K562 (cell line): ENCODE measurements around the gene DNMT1. TPM values are rescaled to one million over a fixed set of nuclear protein-coding genes. Genes with fewer than 3 reads are reported as not detected.

Source experiments
- C11orf30 ChIP-seq: fragments of 450-650 bp; IDR thresholded peaks from 2 replicates; pipeline ENCODE4 v1.6.1; 2016; ENCODE audit warnings: low read depth, mild to moderate bottlenecking
- CEBPG ChIP-seq, 3 experiments: fragments of 200-800 bp in 1 of 3; sonication (Bioruptor generic) in 1 of 3; sonication (generic) in 1 of 3; formaldehyde crosslinking in 1 of 3; IDR thresholded peaks in 2 of 3; conservative IDR thresholded peaks in 1 of 3; 2 replicates each; pipeline versions ENCODE4 v1.6.1 to v1.8.0; 2016 to 2022; ENCODE audit warnings: missing compliant biosample characterization in 2 of 3, missing genetic modification characterization in 2 of 3, mild to moderate bottlenecking in 1 of 3, missing genetic modification reagents in 1 of 3
- HDAC1 ChIP-seq, 2 experiments: fragments of 450-650 bp; IDR thresholded peaks; 2 replicates each; pipeline ENCODE4 v1.6.1; 2016 to 2017; ENCODE audit warnings: inconsistent platforms in 1 of 2, mild to moderate bottlenecking in 1 of 2, moderate library complexity in 1 of 2
- KDM5B ChIP-seq: fragments of 200-600 bp; sonication (generic); IDR thresholded peaks from 2 replicates; pipeline ENCODE4 v1.6.1; 2012; ENCODE audit warnings: low read depth, mild to moderate bottlenecking, moderate library complexity, low read length, control low read depth, inconsistent platforms; ENCODE audit not compliant: insufficient replicate concordance
- MTA1 ChIP-seq: fragments of 450-650 bp; IDR thresholded peaks from 2 replicates; pipeline ENCODE4 v1.6.1; 2017; ENCODE audit warnings: borderline replicate concordance
- ZBTB1 ChIP-seq: sonication (generic); formaldehyde crosslinking; IDR thresholded peaks from 2 replicates; pipeline ENCODE4 v1.8.1; 2023; ENCODE audit warnings: missing genetic modification reagents, low read depth, mild to moderate bottlenecking, borderline replicate concordance
- ZNF324 ChIP-seq: fragments of 250-450 bp; sonication (Bioruptor Pico); IDR thresholded peaks from 2 replicates; pipeline ENCODE4 v1.4.0; 2020; ENCODE audit warnings: mild to moderate bottlenecking
- polyA plus RNA-seq, 8 experiments: library from polyadenylated mRNA; depleted of rRNA in 4 of 8; stranded (reverse) in 5 of 8; unstranded in 3 of 8; fragments of >200 nt; fragmentation: Nextera tagmentation in 2 of 8; fragmentation: Illumina TruSeq in 1 of 8; extraction: Ambion mirVana in 2 of 8; extraction: Trizol in 1 of 8; gene quantifications; 2 replicates each; pipeline versions ENCODE4 v1.2.1 to v1.2.3, GENCODE V29; 2011 to 2014; ENCODE audit warnings: inconsistent platforms in 1 of 8, missing spikeins in 1 of 8
- total RNA-seq, 7 experiments: library from RNA; depleted of rRNA in 6 of 7; stranded (reverse); fragments of >200 nt in 6 of 7; fragmentation: Illumina TruSeq in 2 of 7; extraction: Trizol in 2 of 7; gene quantifications; 2 replicates each; pipeline versions ENCODE4 v1.2.1 to v1.2.3, GENCODE V29; 2011 to 2021; ENCODE audit warnings: low replicate concordance in 1 of 7
- TF ChIP-seq, protein P1 (sequence below): fragments of 450-650 bp; formaldehyde crosslinking; IDR thresholded peaks from 2 replicates; pipeline ENCODE4 v1.4.0; 2022; ENCODE audit warnings: missing genetic modification characterization
- TF ChIP-seq, protein P2 (sequence below): sonication (generic); formaldehyde crosslinking; IDR thresholded peaks from 2 replicates; pipeline ENCODE4 v1.8.0; 2023; ENCODE audit warnings: missing genetic modification reagents, mild to moderate bottlenecking, borderline replicate concordance
- TF ChIP-seq, protein P3 (sequence below): sonication (generic); formaldehyde crosslinking; IDR thresholded peaks from 2 replicates; pipeline ENCODE4 v1.8.1; 2023; ENCODE audit warnings: mild to moderate bottlenecking, missing genetic modification reagents, moderate library complexity

DNMT1 gene
- total and polyA plus RNA-seq, 9 of the 15 experiments (the other 6 are each of a cell fraction or from before 2014, with no cell fraction given): 80.1 to 271 (median 121) TPM

DNA sequence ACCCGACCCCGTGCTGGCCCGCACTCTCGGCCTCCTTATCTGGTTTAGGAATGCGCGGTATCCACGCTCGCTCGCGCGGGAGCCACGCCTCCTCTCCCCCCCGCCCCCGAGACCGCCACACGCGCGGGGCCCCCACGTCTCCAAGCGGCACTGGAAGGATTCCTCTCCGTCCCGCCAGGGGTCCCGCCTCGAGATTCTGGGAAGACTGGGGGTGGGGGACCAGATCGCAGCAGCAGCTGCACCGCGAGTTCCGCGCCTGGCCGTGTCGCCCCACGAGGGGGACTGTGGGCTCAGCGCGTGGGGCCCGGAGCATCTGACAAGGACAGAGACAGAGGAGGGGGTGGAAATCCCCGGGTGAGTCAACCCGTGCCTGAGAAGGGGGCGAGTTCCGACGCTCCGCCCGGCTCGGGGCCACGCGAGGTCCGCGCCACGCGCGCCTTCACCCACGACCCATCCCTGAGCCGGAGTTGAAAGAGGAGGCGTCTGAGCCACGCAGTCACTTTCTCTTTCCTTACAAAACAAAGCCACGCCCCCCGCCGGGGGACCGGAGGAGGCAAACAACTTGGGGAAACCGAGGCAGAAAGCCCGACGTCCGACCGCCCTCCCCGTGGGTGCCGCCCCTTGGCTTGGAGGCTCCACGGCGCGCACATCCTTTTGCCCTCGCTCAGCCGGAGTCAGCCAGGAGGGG, 35.6 kb upstream of the DNMT1 start (continued):
- TF ChIP-seq ZNF324 (no peak), C11orf30 (no peak), HDAC1 (IDR thresholded peaks at IDR 0.05) (peak in 1 of 2 experiments; percentile 44; a peak in 1 of 4 replicates), CEBPG (CRISPR knock-in tag; IDR thresholded peaks at IDR 0.05) (peak; percentile 29; the same call in 1 of the 2 replicates), CEBPG (tag; conservative IDR thresholded peaks at IDR 0.05 in 1 of 2, IDR thresholded peaks at IDR 0.05 in 1 of 2) (no peak), ZBTB1 (CRISPR knock-in tag) (peak; percentile 65; the same call in 1 of the 2 replicates), KDM5B (peak; percentile 18), MTA1 (peak; percentile 41; the same call in 1 of the 2 replicates)
- TF ChIP-seq, protein P1, sequence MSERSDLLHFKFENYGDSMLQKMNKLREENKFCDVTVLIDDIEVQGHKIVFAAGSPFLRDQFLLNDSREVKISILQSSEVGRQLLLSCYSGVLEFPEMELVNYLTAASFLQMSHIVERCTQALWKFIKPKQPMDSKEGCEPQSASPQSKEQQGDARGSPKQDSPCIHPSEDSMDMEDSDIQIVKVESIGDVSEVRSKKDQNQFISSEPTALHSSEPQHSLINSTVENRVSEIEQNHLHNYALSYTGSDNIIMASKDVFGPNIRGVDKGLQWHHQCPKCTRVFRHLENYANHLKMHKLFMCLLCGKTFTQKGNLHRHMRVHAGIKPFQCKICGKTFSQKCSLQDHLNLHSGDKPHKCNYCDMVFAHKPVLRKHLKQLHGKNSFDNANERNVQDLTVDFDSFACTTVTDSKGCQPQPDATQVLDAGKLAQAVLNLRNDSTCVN (CRISPR knock-in tag): no peak
- TF ChIP-seq, protein P2, sequence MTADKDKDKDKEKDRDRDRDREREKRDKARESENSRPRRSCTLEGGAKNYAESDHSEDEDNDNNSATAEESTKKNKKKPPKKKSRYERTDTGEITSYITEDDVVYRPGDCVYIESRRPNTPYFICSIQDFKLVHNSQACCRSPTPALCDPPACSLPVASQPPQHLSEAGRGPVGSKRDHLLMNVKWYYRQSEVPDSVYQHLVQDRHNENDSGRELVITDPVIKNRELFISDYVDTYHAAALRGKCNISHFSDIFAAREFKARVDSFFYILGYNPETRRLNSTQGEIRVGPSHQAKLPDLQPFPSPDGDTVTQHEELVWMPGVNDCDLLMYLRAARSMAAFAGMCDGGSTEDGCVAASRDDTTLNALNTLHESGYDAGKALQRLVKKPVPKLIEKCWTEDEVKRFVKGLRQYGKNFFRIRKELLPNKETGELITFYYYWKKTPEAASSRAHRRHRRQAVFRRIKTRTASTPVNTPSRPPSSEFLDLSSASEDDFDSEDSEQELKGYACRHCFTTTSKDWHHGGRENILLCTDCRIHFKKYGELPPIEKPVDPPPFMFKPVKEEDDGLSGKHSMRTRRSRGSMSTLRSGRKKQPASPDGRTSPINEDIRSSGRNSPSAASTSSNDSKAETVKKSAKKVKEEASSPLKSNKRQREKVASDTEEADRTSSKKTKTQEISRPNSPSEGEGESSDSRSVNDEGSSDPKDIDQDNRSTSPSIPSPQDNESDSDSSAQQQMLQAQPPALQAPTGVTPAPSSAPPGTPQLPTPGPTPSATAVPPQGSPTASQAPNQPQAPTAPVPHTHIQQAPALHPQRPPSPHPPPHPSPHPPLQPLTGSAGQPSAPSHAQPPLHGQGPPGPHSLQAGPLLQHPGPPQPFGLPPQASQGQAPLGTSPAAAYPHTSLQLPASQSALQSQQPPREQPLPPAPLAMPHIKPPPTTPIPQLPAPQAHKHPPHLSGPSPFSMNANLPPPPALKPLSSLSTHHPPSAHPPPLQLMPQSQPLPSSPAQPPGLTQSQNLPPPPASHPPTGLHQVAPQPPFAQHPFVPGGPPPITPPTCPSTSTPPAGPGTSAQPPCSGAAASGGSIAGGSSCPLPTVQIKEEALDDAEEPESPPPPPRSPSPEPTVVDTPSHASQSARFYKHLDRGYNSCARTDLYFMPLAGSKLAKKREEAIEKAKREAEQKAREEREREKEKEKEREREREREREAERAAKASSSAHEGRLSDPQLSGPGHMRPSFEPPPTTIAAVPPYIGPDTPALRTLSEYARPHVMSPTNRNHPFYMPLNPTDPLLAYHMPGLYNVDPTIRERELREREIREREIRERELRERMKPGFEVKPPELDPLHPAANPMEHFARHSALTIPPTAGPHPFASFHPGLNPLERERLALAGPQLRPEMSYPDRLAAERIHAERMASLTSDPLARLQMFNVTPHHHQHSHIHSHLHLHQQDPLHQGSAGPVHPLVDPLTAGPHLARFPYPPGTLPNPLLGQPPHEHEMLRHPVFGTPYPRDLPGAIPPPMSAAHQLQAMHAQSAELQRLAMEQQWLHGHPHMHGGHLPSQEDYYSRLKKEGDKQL (CRISPR knock-in tag): 0 out of 2 replicates have a peak, but pooled peaks have one; percentile 44
- TF ChIP-seq, protein P3, sequence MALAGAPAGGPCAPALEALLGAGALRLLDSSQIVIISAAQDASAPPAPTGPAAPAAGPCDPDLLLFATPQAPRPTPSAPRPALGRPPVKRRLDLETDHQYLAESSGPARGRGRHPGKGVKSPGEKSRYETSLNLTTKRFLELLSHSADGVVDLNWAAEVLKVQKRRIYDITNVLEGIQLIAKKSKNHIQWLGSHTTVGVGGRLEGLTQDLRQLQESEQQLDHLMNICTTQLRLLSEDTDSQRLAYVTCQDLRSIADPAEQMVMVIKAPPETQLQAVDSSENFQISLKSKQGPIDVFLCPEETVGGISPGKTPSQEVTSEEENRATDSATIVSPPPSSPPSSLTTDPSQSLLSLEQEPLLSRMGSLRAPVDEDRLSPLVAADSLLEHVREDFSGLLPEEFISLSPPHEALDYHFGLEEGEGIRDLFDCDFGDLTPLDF (CRISPR knock-in tag): no peak
